ENCODE data around the gene CLIC3. TPM values are rescaled to one million over a fixed set of nuclear protein-coding genes. Genes with fewer than 3 reads are reported as not detected.

Gene CLIC3
- total RNA-seq, 4 donors from 2014 or later: 94.8 to 442 (median 200) TPM

DNA sequence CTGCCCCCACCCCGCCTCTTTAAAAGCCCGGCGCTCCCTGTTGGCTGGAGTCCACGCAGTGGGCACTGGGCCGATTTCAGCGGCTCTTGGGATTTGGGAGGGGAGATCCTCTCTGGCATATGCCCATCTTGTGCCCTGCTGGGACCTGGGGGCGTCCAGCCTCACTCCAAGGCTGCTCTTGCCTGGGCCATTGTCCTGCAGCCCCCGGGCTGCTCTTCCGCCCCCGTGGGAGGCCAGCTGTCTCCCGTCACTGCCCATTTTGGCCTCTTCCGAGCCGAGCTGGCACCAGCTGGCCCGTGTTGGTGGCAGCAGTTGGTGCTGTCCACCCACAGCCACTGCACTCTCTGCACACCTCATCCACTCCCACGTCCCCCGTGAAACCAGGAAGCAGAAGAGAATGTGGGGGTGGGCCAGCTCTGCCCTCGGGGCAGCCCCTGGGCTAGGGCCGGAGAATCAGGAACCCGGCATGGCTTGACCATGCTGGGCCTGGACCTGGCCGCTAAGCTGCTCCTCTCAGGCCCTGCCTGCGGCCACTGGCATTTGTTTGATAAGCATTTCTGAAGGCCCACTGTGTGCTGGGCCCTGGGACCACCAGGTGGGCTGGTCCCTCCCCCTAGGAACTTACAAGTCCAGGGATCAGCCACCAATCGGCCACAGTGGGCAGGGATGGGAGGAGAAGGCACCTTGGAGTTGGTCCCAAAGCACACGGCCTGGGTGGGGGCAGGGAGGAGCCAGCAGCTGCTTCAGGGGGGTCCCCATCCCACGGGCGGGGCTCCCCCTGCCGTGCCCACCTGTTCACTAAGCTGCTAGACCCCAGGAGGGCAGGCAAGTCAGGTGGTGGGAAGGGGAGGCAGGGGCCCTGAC, 49.1 kb downstream of the CLIC3 start:
- intact Hi-C loops (cut with DNase I): loop anchor here (10.0 kb wide), 1 partner anchor 92 kb away; the partner anchor contains the start of gene MAMDC4
- TF ChIP-seq, protein P1, sequence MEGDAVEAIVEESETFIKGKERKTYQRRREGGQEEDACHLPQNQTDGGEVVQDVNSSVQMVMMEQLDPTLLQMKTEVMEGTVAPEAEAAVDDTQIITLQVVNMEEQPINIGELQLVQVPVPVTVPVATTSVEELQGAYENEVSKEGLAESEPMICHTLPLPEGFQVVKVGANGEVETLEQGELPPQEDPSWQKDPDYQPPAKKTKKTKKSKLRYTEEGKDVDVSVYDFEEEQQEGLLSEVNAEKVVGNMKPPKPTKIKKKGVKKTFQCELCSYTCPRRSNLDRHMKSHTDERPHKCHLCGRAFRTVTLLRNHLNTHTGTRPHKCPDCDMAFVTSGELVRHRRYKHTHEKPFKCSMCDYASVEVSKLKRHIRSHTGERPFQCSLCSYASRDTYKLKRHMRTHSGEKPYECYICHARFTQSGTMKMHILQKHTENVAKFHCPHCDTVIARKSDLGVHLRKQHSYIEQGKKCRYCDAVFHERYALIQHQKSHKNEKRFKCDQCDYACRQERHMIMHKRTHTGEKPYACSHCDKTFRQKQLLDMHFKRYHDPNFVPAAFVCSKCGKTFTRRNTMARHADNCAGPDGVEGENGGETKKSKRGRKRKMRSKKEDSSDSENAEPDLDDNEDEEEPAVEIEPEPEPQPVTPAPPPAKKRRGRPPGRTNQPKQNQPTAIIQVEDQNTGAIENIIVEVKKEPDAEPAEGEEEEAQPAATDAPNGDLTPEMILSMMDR (IDR thresholded peaks at IDR 0.05): no peak
- no peak for TF ChIP-seq POLR2A (IDR thresholded peaks at IDR 0.05)
- Histone ChIP-seq H3K9me3 (no peaks in the 10 kb centered on the region), H3K27ac (peak overlapping the region in 2 of 4 donors; percentile 50 to 91), H3K36me3 (peaks cover 3 to 10% (median 5%) of the 10 kb centered on the region in 3 donors), H3K27me3 (no peaks in the 10 kb centered on the region), H3K4me1 (peaks cover 30 to 67% (median 39%) of the 10 kb centered on the region in 3 donors), H3K4me3 (no peak overlapping the region)
- 33 to 68% methylated on average over 1 to 5 of the region's 26 CpGs for WGBS, 2 donors
- no peak for DNase-seq

DNA sequence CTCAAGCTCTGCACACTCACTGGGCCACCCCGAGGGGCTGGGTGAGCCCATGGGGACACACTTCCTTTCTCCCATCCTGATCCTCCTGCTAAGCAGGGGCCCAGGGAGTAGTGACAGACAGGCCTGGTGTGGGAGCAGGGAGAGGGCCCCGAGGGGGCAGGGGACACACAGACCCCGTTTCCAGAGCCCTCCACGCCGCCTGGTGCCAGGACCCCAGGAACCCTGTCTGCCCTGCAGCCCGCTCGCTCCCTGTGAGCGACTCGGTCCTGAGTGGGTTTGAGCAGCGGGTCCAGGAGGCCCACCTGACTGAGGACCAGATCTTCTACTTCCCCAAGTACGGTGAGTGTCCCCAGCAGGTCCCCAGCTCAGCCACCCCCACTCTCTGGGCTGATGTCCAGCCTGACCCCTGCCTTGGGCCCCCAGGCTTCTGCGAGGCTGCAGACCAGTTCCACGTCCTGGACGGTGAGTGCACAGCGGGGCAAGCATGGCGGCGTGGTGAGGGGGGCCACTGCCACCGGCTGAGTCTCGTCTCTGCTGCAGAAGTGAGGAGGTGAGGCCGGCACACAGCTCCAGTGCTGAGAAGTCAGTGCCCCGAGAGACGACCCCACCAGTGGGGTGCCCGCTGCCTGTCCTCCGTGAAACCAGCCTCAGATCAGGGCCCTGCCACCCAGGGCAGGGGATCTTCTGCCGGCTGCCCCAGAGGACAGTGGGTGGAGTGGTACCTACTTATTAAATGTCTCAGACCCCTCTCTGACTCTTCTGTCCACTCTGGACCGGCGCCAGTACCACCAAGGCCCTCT, 49.9 kb downstream of the CLIC3 start:
- Histone ChIP-seq H3K4me3 (no peak overlapping the region), H3K36me3 (peaks cover 12 to 18% (median 13%) of the 10 kb centered on the region in 3 donors)
- intact Hi-C loops (cut with DNase I): loop anchor here (10.0 kb wide), 1 partner anchor 92 kb away; the partner anchor contains the start of gene MAMDC4

DNA sequence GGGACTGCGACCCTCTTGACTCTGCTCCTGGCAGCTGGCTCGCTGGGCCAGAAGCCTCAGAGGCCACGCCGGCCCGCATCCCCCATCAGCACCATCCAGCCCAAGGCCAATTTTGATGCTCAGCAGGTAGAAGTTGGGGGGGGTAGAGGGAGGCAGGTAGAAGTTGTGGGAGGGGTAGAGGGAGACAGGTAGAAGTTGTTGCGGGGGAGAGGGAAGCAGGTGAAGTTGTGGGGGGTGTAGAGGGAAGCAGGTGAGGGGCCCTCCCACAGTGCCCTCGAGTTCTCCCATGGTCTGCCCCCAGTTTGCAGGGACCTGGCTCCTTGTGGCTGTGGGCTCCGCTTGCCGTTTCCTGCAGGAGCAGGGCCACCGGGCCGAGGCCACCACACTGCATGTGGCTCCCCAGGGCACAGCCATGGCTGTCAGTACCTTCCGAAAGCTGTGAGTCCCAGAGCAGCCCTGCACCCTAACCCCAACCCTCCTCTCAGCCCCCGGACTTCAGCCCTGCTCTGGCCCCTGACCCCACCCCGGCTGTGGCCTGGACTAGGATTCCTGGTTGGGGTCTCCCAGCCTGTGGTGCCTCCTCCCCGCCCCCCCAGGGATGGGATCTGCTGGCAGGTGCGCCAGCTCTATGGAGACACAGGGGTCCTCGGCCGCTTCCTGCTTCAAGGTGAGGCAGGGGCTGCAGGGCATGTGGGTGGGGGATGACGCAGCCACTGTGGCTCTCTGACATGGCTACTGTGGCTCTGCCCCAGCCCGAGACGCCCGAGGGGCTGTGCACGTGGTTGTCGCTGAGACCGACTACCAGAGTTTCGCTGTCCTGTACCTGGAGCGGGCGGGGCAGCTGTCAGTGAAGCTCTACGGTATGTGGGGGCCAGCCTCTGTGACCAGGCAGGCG, 50.8 kb downstream of the CLIC3 start:
- TF ChIP-seq, protein P1 (IDR thresholded peaks at IDR 0.05): no peak
- no peak for TF ChIP-seq POLR2A (IDR thresholded peaks at IDR 0.05)
- Histone ChIP-seq H3K27me3 (no peaks in the 10 kb centered on the region), H3K27ac (no peak overlapping the region), H3K36me3 (peaks cover 20 to 26% (median 22%) of the 10 kb centered on the region in 3 donors), H3K4me1 (peaks cover 30 to 68% (median 37%) of the 10 kb centered on the region in 3 donors), H3K4me3 (no peak overlapping the region), H3K9me3 (no peaks in the 10 kb centered on the region)
- WGBS, 2 donors: 61 to 84% methylated on average over 6 to 8 of the region's 30 CpGs
- DNase-seq: no peak
- intact Hi-C loops (cut with DNase I): loop anchor here (10.0 kb wide), 1 partner anchor 91 kb away; the partner anchor contains the start of gene MAMDC4

More for the DNA sequence above, 49.9 kb downstream of the CLIC3 start:
- DNase-seq: no peak
- no peaks in the 10 kb centered on the region for H3K9me3 ChIP-seq
- 80 to 87% methylated on average over 4 to 6 of the region's 27 CpGs for WGBS, 2 donors
- TF ChIP-seq, protein P1 (IDR thresholded peaks at IDR 0.05): no peak
- H3K27ac ChIP-seq: no peak overlapping the region
- H3K4me1 ChIP-seq: peaks cover 31 to 73% (median 39%) of the 10 kb centered on the region in 3 donors
- H3K27me3 ChIP-seq: no peaks in the 10 kb centered on the region

Other genes starting within 250 kb of the CLIC3 start
- 1 to 10 TPM in 2 of 4 donors, under 1 TPM in 1, not detected in 1; 0.82 to 6.7 (median 2.5) TPM for gene LCN6, start 248.0 kb downstream of the CLIC3 start, total RNA-seq
- gene LCN8, start 238.3 kb downstream of the CLIC3 start, total RNA-seq: not detected
- not detected for gene LCN15, start 232.1 kb downstream of the CLIC3 start, total RNA-seq
- 100 to 1,000 TPM; 109 to 129 (median 123) TPM for gene TMEM141, start 205.2 kb downstream of the CLIC3 start, total RNA-seq
- gene CCDC183, start 200.2 kb downstream of the CLIC3 start, total RNA-seq: 1 to 10 TPM in 1 of 4 donors, not detected in 3; 2.1 TPM
- gene RABL6, start 188.6 kb downstream of the CLIC3 start, total RNA-seq: 10 to 100 TPM; 54.9 to 70.7 (median 61.5) TPM
- gene AJM1, start 154.1 kb downstream of the CLIC3 start, total RNA-seq: 1 to 10 TPM in 2 of 4 donors, under 1 TPM in 2; 0.32 to 2.3 (median 1.0) TPM
- 10 to 100 TPM; 21.9 to 53.2 (median 42.2) TPM for gene PHPT1, start 147.2 kb downstream of the CLIC3 start, total RNA-seq
- gene MAMDC4, start 144.2 kb downstream of the CLIC3 start, total RNA-seq: 1 to 10 TPM; 1.8 to 2.9 (median 2.7) TPM
- gene EDF1, start 130.3 kb downstream of the CLIC3 start, total RNA-seq: 100 to 1,000 TPM; 326 to 456 (median 356) TPM
- gene TRAF2, start 110.1 kb downstream of the CLIC3 start, total RNA-seq: 10 to 100 TPM in 3 of 4 donors, 1 to 10 TPM in 1; 8.0 to 20.9 (median 13.2) TPM
- 100 to 1,000 TPM; 146 to 210 (median 163) TPM for gene FBXW5, start 51.8 kb downstream of the CLIC3 start, total RNA-seq
- gene C8G, start 51.3 kb downstream of the CLIC3 start, total RNA-seq: 1 to 10 TPM in 1 of 4 donors, not detected in 3; 1.6 TPM
- not detected for gene LCN12, start 44.3 kb downstream of the CLIC3 start, total RNA-seq
- 100 to 1,000 TPM in 1 of 4 donors, 1 to 10 TPM in 3; 1.7 to 208 (median 4.8) TPM for gene PTGDS, start 19.1 kb downstream of the CLIC3 start, total RNA-seq
- under 1 TPM in 1 of 4 donors, not detected in 3; 0.19 TPM for gene LCNL1, start 13.6 kb downstream of the CLIC3 start, total RNA-seq
- gene PAXX, start 4.1 kb downstream of the CLIC3 start, total RNA-seq: 10 to 100 TPM; 18.3 to 56.3 (median 49.6) TPM
- gene ABCA2, start 31.7 kb upstream of the CLIC3 start, total RNA-seq: 10 to 100 TPM in 2 of 4 donors, 1 to 10 TPM in 2; 3.5 to 14.7 (median 7.6) TPM
- under 1 TPM in 3 of 4 donors, not detected in 1; 0.13 to 0.38 (median 0.21) TPM for gene FUT7, start 35.5 kb upstream of the CLIC3 start, total RNA-seq
- 10 to 100 TPM; 11.9 to 45.2 (median 20.3) TPM for gene NPDC1, start 49.6 kb upstream of the CLIC3 start, total RNA-seq
- gene ENTPD2, start 57.5 kb upstream of the CLIC3 start, total RNA-seq: 1 to 10 TPM in 2 of 4 donors, under 1 TPM in 2; 0.47 to 1.3 (median 0.86) TPM
- 10 to 100 TPM in 3 of 4 donors, 1 to 10 TPM in 1; 8.2 to 21.2 (median 14.7) TPM for gene SAPCD2, start 74.0 kb upstream of the CLIC3 start, total RNA-seq
- 1 to 10 TPM; 2.2 to 4.7 (median 3.7) TPM for gene UAP1L1, start 80.9 kb upstream of the CLIC3 start, total RNA-seq
- gene MAN1B1, start 90.4 kb upstream of the CLIC3 start, total RNA-seq: 10 to 100 TPM; 25.6 to 50.9 (median 39.4) TPM
- 100 to 1,000 TPM in 1 of 4 donors, 10 to 100 TPM in 3; 41.1 to 109 (median 62.4) TPM for gene DPP7, start 118.2 kb upstream of the CLIC3 start, total RNA-seq
- under 1 TPM in 1 of 4 donors, not detected in 3; 0.38 TPM for gene GRIN1, start 142.6 kb upstream of the CLIC3 start, total RNA-seq
- gene LRRC26, start 173.5 kb upstream of the CLIC3 start, total RNA-seq: 1 to 10 TPM in 1 of 4 donors, under 1 TPM in 2, not detected in 1; 0.82 to 3.7 (median 0.95) TPM
- not detected for gene TMEM210, start 175.5 kb upstream of the CLIC3 start, total RNA-seq
- gene ANAPC2, start 192.0 kb upstream of the CLIC3 start, total RNA-seq: 10 to 100 TPM; 14.0 to 34.1 (median 25.1) TPM
- gene SSNA1, start 192.1 kb upstream of the CLIC3 start, total RNA-seq: 100 to 1,000 TPM in 2 of 4 donors, 10 to 100 TPM in 2; 67.1 to 124 (median 96.7) TPM
- gene TPRN, start 204.2 kb upstream of the CLIC3 start, total RNA-seq: 10 to 100 TPM; 13.0 to 34.2 (median 15.8) TPM
- 10 to 100 TPM; 19.4 to 29.6 (median 25.4) TPM for gene TMEM203, start 209.1 kb upstream of the CLIC3 start, total RNA-seq
- gene NDOR1, start 209.1 kb upstream of the CLIC3 start, total RNA-seq: 10 to 100 TPM in 1 of 4 donors, 1 to 10 TPM in 3; 5.3 to 11.2 (median 7.7) TPM
- 1 to 10 TPM; 2.3 to 3.2 (median 2.5) TPM for gene RNF208, start 225.7 kb upstream of the CLIC3 start, total RNA-seq
- 100 to 1,000 TPM; 114 to 301 (median 152) TPM for gene CYSRT1, start 228.6 kb upstream of the CLIC3 start, total RNA-seq
- 1 to 10 TPM; 1.2 to 5.2 (median 3.0) TPM for gene RNF224, start 230.9 kb upstream of the CLIC3 start, total RNA-seq
- gene SLC34A3, start 234.3 kb upstream of the CLIC3 start, total RNA-seq: 1 to 10 TPM in 1 of 4 donors, under 1 TPM in 2, not detected in 1; 0.11 to 1.7 (median 0.38) TPM
- gene TUBB4B, start 244.7 kb upstream of the CLIC3 start, total RNA-seq: 100 to 1,000 TPM; 367 to 753 (median 540) TPM

Measured in esophagus squamous epithelium (tissue), 5 donors.